ENCODE measurements around the gene BMAL1.
"Not testable (repeated sequence)": the region's sequence is repeated elsewhere in the genome, so short reads cannot be mapped to it uniquely, and the experiment has no call there.

The BMAL1 gene

GRCh38 chr11:13277768-13278608 lies at the start of gene BMAL1:
Gene BMAL1 (plus strand): TSS chr11:13277790. CDS start chr11:13354309, 76,519 bp downstream.
- DNase-seq = no peak

GRCh38 chr11:13228572-13228971 lies 49.0 kb upstream of the BMAL1 start:
- no peak for DNase-seq

- DNase-seq = no peak
Measured at GRCh38 chr11:13229136-13229535, 48.5 kb upstream of the BMAL1 start.

- no peak for DNase-seq
Measured at GRCh38 chr11:13229711-13230318, 47.8 kb upstream of the BMAL1 start.

GRCh38 chr11:13233173-13233745 lies 44.3 kb upstream of the BMAL1 start:
- DNase-seq = no peak

DNA sequence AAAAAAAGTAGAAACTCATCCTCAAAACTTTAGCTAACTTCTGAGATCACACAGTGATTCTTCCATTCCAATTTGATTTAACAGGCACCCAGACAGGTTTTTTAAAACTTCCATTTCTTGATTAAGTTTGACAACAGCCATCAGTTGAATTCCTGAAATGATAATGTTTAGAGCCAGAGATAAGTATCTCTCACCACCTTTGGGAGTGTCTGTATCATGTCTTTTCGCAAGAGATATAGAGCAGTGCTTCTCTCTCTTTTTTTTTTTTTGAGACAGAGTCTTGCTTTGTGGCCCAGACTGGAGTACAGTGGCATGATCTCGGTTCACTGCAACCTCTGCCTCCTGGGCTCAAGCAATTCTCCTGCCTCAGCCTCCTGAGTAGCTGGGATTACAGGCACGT lies 41.7 kb upstream of the BMAL1 start:
- no peak for DNase-seq

DNA sequence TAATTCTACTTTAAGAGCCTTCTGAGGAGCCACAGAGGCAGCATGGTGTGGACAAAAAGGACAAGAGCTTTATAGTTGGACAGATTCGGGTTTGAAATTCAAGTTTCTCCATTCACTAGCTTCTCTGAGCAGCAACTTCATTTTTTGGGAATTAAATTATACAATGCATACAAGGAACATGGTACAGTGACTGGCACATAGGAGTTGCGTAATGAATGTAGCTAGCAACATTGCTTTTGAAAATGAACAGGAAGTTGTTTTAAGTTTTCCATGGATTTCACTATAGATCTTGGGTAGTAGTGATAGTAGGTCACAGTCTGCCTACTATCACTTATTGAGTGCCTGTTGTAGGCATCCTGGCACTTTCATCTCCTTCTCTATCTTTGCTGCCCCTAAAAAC lies 41.0 kb upstream of the BMAL1 start:
- DNase-seq = no peak

- no peak for DNase-seq
Measured at GRCh38 chr11:13237761-13238160, 39.8 kb upstream of the BMAL1 start.

GRCh38 chr11:13238879-13239514 lies 38.6 kb upstream of the BMAL1 start:
- DNase-seq = peak; percentile 43

DNA sequence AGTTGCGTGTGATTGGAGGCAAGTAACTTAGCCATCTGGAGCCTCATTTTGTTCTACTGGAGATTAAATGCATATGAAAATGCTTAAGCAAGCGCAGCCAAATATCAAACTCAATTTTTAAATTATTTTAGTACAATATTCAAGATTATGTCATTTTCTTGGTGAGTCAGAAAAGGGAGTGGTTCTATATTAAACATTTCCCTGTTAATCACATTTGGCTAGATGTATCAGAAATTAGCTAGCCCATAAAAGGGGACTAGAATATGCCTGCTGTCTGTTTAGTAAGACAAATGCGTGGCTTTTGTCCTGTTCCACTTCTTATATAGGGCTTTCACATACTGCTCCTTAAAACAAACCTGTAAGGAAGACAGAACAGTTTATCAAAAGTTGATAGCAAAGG lies 35.0 kb upstream of the BMAL1 start:
- DNase-seq = no peak

- no peak for DNase-seq
Measured at GRCh38 chr11:13247606-13248296, 29.8 kb upstream of the BMAL1 start.

DNA sequence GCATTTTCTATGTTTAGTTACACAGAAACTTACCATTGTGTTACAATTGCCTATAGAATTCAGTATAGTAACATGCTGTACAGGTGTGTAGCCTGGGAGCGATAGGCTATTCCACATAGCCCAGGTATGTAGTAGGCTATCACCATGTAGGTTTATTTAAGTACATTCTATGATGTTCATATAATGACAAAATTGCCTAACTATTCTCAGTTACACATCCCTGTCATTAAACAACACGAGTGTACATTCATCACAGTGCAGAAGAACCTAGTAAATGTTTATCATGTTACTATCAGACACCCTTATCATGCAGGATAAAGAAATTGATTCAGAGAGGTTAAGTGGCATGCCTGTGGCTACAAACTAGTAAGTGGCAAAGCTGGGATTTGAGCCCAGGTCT lies 28.4 kb upstream of the BMAL1 start:
- DNase-seq = no peak

DNA sequence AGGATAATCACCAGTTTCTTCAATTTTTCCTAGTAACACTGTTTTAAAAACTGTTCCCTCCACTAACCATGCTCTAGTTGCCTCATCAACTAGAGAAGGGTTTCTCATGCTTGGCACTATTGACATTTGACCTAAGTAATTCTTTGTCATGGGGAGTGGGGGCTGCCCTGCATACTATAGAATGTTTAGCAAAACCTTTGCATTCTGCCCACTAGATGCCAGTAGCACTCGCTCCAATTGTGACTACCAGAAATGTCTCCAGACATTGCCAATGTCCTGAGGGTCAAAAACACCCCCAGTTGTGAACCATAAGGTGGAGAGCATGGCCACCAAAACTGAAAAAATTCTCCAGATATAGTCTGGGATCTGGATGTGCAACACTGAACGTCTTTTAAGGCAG lies 27.6 kb upstream of the BMAL1 start:
- DNase-seq = no peak

GRCh38 chr11:13251966-13252365 lies 25.6 kb upstream of the BMAL1 start:
- DNase-seq = no peak

- DNase-seq = no peak
Measured at GRCh38 chr11:13252438-13252837, 25.2 kb upstream of the BMAL1 start.

- DNase-seq = no peak
Measured at GRCh38 chr11:13256216-13256615, 21.4 kb upstream of the BMAL1 start.

GRCh38 chr11:13258061-13258460 lies 19.5 kb upstream of the BMAL1 start:
- not testable (repeated sequence) for DNase-seq

DNA sequence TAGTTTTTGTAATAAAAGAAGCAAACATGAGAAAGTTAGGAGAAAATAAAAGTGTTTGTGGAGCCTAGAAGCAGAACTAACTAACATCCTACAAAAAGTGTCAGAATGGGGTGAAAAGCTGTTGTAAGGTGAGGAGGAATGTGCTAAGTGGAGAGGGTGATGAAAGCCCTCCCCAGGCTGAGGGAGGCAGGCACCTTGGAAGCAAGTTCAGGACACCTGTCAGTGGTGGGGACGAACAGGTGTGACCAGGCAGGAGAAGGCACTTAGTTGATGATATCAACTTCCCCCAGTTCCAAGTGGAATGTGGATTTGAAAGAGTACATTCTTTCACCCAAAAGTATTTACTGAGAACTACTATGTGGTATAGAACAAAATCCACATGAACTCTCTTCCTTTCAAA lies 18.7 kb upstream of the BMAL1 start:
- DNase-seq = no peak

- no peak for DNase-seq
Measured at GRCh38 chr11:13259374-13259773, 18.2 kb upstream of the BMAL1 start.

GRCh38 chr11:13260201-13260962 lies 17.2 kb upstream of the BMAL1 start:
- no peak for DNase-seq

DNA sequence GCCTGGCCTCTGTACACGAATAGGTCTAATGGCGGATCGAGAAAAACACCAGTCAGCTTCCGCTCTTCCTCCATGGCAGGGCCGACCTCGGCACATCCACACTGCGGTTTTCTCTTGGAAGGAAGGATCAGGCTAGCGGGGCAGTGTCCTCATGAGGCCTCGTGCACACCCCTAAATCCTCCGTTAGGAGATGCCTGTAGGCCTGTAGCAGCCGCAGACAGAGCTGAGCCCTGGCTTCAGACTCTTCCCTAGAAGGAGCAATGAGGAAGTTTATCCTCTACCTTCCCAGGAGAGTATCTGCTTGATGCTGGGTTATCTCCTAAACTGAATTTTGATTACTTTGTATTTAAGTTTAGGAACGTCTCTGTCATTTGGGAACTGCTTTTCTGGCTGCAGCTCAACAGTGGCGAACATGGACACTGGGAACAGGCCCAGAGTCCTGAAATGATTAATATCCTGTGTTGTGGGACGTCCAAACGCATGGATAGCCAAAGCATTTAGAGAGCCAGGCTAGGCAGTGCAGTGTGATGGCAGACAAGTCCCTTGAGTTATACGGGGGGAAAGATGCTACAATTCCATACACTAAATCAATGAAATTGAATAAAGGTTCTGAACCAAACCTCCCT lies 16.5 kb upstream of the BMAL1 start:
- DNase-seq = no peak

- no peak for DNase-seq
Measured at GRCh38 chr11:13261591-13262061, 16.0 kb upstream of the BMAL1 start.

All from COR-L47 (cell line).